WTC11 (cell line): Measurements from ENCODE around the gene SYPL2. TPM values are rescaled to one million over a fixed set of nuclear protein-coding genes. Genes with fewer than 3 reads are reported as not detected.

ENCODE experiments used
- ATAC-seq: fragments of 200-7000 bp; cut with Tn5 transposase; 2 replicates; pipeline ENCODE4 v1.10.0; 2021; ENCODE audit warnings: mild to moderate bottlenecking, moderate library complexity
- CTCF ChIA-PET: fragments of 300-600 bp; sonication (Branson Sonifier 250); formaldehyde crosslinking; loops from one replicate; lab custom pipeline; 2021; ENCODE audit warnings: antibody characterized with exemption; lab: Charles Lee
- POLR2A ChIA-PET: fragments of 350-600 bp; sonication (Branson Sonifier 250); formaldehyde crosslinking; loops from one replicate; lab custom pipeline; 2021; ENCODE audit warnings: antibody characterized with exemption; lab: Charles Lee
- DNase-seq: peaks from one replicate; pipeline ENCODE4 v3.0.0; 2021; ENCODE audit warnings: low spot score
- H3K27ac Mint-ChIP-seq: 2 replicates; pipeline ENCODE4 v1.8.0; 2021; ENCODE audit warnings: mixed read lengths
- H3K27me3 Mint-ChIP-seq: 2 replicates; pipeline ENCODE4 v1.8.0; 2021; ENCODE audit warnings: low read depth, mild to moderate bottlenecking, moderate library complexity, mixed read lengths
- H3K36me3 Mint-ChIP-seq: 2 replicates; pipeline ENCODE4 v1.8.0; 2021; ENCODE audit warnings: mixed read lengths
- H3K4me1 Mint-ChIP-seq: 2 replicates; pipeline ENCODE4 v1.8.0; 2022; ENCODE audit warnings: mixed read lengths
- H3K4me3 Mint-ChIP-seq: 2 replicates; pipeline ENCODE4 v1.8.0; 2021; ENCODE audit warnings: mild to moderate bottlenecking, moderate library complexity, mixed read lengths
- H3K9me3 Mint-ChIP-seq: 2 replicates; pipeline ENCODE4 v1.8.0; 2021; ENCODE audit warnings: mixed read lengths
- AR ChIP-seq: fragments of 250-450 bp; sonication (Bioruptor Pico); IDR thresholded peaks from 2 replicates; pipeline ENCODE4 v1.9.0; 2021; ENCODE audit warnings: mild to moderate bottlenecking
- ATF1 ChIP-seq: sonication (generic); formaldehyde crosslinking; IDR thresholded peaks from 2 replicates; pipeline ENCODE4 v1.8.1; 2023; ENCODE audit warnings: mild to moderate bottlenecking, moderate library complexity, missing genetic modification reagents
- CTCF ChIP-seq: fragments of 200-600 bp; IDR thresholded peaks from 2 replicates; pipeline ENCODE4 v1.8.0; 2022; ENCODE audit warnings: antibody characterized with exemption
- GABPB1 ChIP-seq: sonication (generic); formaldehyde crosslinking; IDR thresholded peaks from 2 replicates; pipeline ENCODE4 v1.8.1; 2023; ENCODE audit warnings: mild to moderate bottlenecking, missing genetic modification reagents
- IRF2 ChIP-seq: sonication (generic); formaldehyde crosslinking; IDR thresholded peaks from 2 replicates; pipeline ENCODE4 v1.8.0; 2022; ENCODE audit warnings: low read depth, missing genetic modification reagents, borderline replicate concordance
- JAZF1 ChIP-seq: fragments of 250-450 bp; sonication (Bioruptor Pico); IDR thresholded peaks from 2 replicates; pipeline ENCODE4 v1.9.0; 2021; ENCODE audit warnings: moderate library complexity, mild to moderate bottlenecking, inconsistent platforms
- KAT7 ChIP-seq: sonication (generic); formaldehyde crosslinking; IDR thresholded peaks from 2 replicates; pipeline ENCODE4 v1.8.1; 2023; ENCODE audit warnings: missing genetic modification reagents, mild to moderate bottlenecking, borderline replicate concordance
- NFATC4 ChIP-seq: fragments of 250-450 bp; sonication (Bioruptor Pico); IDR thresholded peaks from 2 replicates; pipeline ENCODE4 v1.9.0; 2021; ENCODE audit warnings: mild to moderate bottlenecking
- RELA ChIP-seq: sonication (generic); formaldehyde crosslinking; IDR thresholded peaks from 2 replicates; pipeline ENCODE4 v1.8.1; 2022; ENCODE audit warnings: missing genetic modification reagents, mild to moderate bottlenecking, borderline replicate concordance
- RORB ChIP-seq: fragments of 250-450 bp; sonication (Bioruptor Pico); IDR thresholded peaks from 2 replicates; pipeline ENCODE4 v1.9.0; 2021; ENCODE audit warnings: mild to moderate bottlenecking
- SOX15 ChIP-seq: fragments of 250-450 bp; sonication (Bioruptor Pico); IDR thresholded peaks from 2 replicates; pipeline ENCODE4 v1.9.0; 2021; ENCODE audit warnings: mild to moderate bottlenecking
- TEAD4 ChIP-seq: sonication (generic); formaldehyde crosslinking; IDR thresholded peaks from 2 replicates; pipeline ENCODE4 v1.8.0; 2022; ENCODE audit warnings: mild to moderate bottlenecking, missing genetic modification reagents
- ZNF121 ChIP-seq: sonication (generic); formaldehyde crosslinking; IDR thresholded peaks from 2 replicates; pipeline ENCODE4 v1.8.0; 2023; ENCODE audit warnings: missing genetic modification reagents
- ZNF396 ChIP-seq: fragments of 250-450 bp; sonication (Bioruptor Pico); IDR thresholded peaks from 2 replicates; pipeline ENCODE4 v1.8.0; 2021; ENCODE audit warnings: mild to moderate bottlenecking, moderate library complexity, borderline replicate concordance
- ZSCAN18 ChIP-seq: fragments of 250-450 bp; sonication (Bioruptor Pico); IDR thresholded peaks from 2 replicates; pipeline ENCODE4 v2.1.2; 2022; ENCODE audit warnings: mild to moderate bottlenecking, moderate library complexity
- total RNA-seq: library from RNA; stranded (reverse); gene quantifications from 3 replicates; pipeline ENCODE4 v1.2.3, GENCODE V29; 2021
- TF ChIP-seq, protein P1 (sequence below): sonication (generic); formaldehyde crosslinking; IDR thresholded peaks from 2 replicates; pipeline ENCODE4 v1.8.0; 2022; ENCODE audit warnings: mild to moderate bottlenecking, missing genetic modification reagents
- TF ChIP-seq, protein P2 (sequence below): fragments of 250-450 bp; sonication (Bioruptor Pico); IDR thresholded peaks from 2 replicates; pipeline ENCODE4 v1.9.0; 2021; ENCODE audit warnings: mild to moderate bottlenecking
- TF ChIP-seq, protein P3 (sequence below): fragments of 250-450 bp; sonication (Bioruptor Pico); IDR thresholded peaks from 2 replicates; pipeline ENCODE4 v1.9.0; 2021; ENCODE audit warnings: moderate library complexity, mild to moderate bottlenecking, inconsistent platforms, borderline replicate concordance

SYPL2 gene
- total RNA-seq, 1 experiment from 2014 or later = 3.7 TPM

DNA sequence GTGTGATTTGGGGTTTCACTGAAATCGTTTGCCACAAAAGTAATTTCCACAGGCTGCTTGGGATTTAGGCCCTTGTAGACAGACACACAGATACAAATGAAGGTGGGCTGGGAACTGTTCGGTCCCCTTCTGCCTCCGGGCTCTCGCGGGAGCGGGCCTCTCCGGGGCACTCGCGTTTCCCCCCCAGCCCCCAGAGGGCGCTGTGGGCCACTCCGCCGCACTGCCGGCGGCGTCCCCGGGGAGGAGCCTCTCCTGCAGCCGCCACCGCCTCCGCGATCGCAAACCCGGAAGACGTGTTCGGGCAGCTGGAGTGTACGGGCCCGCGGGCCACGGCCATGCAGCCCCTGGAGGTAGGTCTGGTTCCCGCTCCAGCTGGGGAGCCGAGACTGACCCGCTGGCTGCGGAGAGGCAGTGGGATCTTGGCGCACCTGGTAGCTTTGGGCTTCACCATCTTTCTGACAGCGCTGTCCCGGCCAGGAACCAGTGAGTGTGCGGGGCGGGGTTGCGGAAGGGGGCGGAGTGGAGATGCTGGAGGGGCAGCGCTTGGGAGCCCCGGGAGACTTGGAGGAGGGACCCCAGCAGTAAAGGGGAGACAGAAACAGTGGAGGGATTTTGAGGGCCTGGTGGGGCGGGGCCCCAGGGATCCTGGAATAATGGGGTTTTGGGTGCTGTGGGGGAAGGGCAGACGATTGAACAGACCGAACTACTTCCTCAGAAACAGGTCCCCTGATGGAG is 27.6 kb downstream of the SYPL2 start, which contains the start of gene CYB561D1 (continued):
- TF ChIP-seq CTCF (peak; percentile 84), KAT7 (peak; percentile 76), ZSCAN18 (no peak), ZNF121 (CRISPR knock-in tag) (0 out of 2 replicates have a peak, but pooled peaks have one; percentile 47), IRF2 (no peak), ATF1 (CRISPR knock-in tag) (no peak)

DNA sequence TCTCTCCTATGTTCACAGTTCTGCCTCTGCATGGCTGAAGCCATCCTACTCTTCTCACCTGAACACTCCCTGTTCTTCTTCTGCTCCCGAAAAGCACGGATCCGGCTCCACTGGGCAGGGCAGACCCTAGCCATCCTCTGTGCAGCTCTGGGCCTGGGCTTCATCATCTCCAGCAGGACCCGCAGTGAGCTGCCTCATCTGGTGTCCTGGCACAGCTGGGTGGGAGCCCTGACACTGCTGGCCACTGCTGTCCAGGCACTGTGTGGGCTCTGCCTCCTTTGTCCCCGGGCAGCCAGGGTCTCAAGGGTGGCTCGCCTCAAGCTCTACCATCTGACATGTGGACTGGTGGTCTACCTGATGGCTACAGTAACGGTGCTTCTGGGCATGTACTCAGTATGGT is 29.4 kb downstream of the SYPL2 start:
- no peak for ATAC-seq
- ChIA-PET POLR2A (no interaction called here), CTCF (interaction anchor here (5.8 to 13.8 kb wide), 2 partner anchors 12 to 39 kb away, joined by 93 to 740 read pairs; partner anchors contain the start of genes AMIGO1 and GPR61)
- no peak for TF ChIP-seq SOX15 (CRISPR knock-in tag)
- H3K27ac Mint-ChIP-seq = no peak overlapping the region
- no peaks in the 10 kb centered on the region for H3K9me3 Mint-ChIP-seq
- peaks cover 31% of the 10 kb centered on the region for H3K4me1 Mint-ChIP-seq
- H3K27me3 Mint-ChIP-seq = no peaks in the 10 kb centered on the region
- no peaks in the 10 kb centered on the region for H3K36me3 Mint-ChIP-seq
- no peak for DNase-seq
- H3K4me3 Mint-ChIP-seq = peak overlapping the region; percentile 90

GRCh38 chr1:109497449-109498160 is 31.3 kb downstream of the SYPL2 start:
- Mint-ChIP-seq H3K27ac (no peak overlapping the region), H3K36me3 (no peaks in the 10 kb centered on the region), H3K4me1 (peaks cover 32% of the 10 kb centered on the region), H3K4me3 (no peak overlapping the region), H3K9me3 (no peaks in the 10 kb centered on the region), H3K27me3 (no peaks in the 10 kb centered on the region)
- POLR2A ChIA-PET = interaction anchor here (0.7 kb wide), 1 partner anchor 43 kb away, joined by 3 read pairs; no protein-coding TSS in a partner anchor
- TF ChIP-seq JAZF1 (CRISPR knock-in tag) (no peak), NFATC4 (CRISPR knock-in tag) (no peak), ZNF121 (CRISPR knock-in tag) (no peak), TEAD4 (CRISPR knock-in tag) (no peak), GABPB1 (CRISPR knock-in tag) (no peak), RELA (CRISPR knock-in tag) (no peak), AR (CRISPR knock-in tag) (no peak), RORB (CRISPR knock-in tag) (no peak), ZNF396 (CRISPR knock-in tag) (no peak)
- TF ChIP-seq, protein P1, sequence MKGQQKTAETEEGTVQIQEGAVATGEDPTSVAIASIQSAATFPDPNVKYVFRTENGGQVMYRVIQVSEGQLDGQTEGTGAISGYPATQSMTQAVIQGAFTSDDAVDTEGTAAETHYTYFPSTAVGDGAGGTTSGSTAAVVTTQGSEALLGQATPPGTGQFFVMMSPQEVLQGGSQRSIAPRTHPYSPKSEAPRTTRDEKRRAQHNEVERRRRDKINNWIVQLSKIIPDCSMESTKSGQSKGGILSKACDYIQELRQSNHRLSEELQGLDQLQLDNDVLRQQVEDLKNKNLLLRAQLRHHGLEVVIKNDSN (CRISPR knock-in tag) = no peak
- TF ChIP-seq, protein P2, sequence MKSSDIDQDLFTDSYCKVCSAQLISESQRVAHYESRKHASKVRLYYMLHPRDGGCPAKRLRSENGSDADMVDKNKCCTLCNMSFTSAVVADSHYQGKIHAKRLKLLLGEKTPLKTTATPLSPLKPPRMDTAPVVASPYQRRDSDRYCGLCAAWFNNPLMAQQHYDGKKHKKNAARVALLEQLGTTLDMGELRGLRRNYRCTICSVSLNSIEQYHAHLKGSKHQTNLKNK (CRISPR knock-in tag) = no peak
- TF ChIP-seq, protein P3, sequence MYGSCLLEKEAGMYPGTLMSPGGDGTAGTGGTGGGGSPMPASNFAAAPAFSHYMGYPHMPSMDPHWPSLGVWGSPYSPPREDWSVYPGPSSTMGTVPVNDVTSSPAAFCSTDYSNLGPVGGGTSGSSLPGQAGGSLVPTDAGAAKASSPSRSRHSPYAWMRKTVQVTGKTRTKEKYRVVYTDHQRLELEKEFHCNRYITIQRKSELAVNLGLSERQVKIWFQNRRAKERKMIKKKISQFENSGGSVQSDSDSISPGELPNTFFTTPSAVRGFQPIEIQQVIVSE (CRISPR knock-in tag) = no peak
- CTCF ChIA-PET = interaction anchor here (0.6 to 13.8 kb wide), 17 partner anchors 8 to 849 kb away, joined by 3 to 740 read pairs (median 5); partner anchors contain the start of genes AMIGO1, ATXN7L2, GNAI3 and GPR61
- ATAC-seq (no peak), DNase-seq (no peak)
